PC-9 (cell line): Measurements from ENCODE around the gene SORCS2. TPM values are rescaled to one million over a fixed set of nuclear protein-coding genes. Genes with fewer than 3 reads are reported as not detected.
A peak's percentile ranks its signal among the peaks of the same experiment; 100 is the strongest.

ENCODE experiments used
- BruUV-seq: library from RNA; stranded (reverse); fragments of 400-500 nt; replicated peaks from 2 replicates; lab custom pipeline; 2021; lab: Mats Ljungman, UMichigan
- CTCF ChIA-PET: fragments of 300-600 bp; sonication (Branson Sonifier 250); formaldehyde crosslinking; loops from one replicate; lab custom pipeline; 2022; ENCODE audit warnings: antibody characterized with exemption; lab: Charles Lee
- POLR2A ChIA-PET: fragments of 300-600 bp; sonication (Branson Sonifier 250); formaldehyde crosslinking; loops from one replicate; lab custom pipeline; 2022; ENCODE audit warnings: antibody characterized with exemption; ENCODE audit not compliant: unreplicated experiment; lab: Charles Lee
- DNase-seq, 2 experiments: peaks; one replicate each; pipeline versions ENCODE4 v3.0.0 to v3.0.0-alpha.2; 2015 to 2022; ENCODE audit warnings: mixed read lengths in 1 of 2
- H2AFZ ChIP-seq: fragments of 200-600 bp; sonication (generic); 2 replicates; pipeline ENCODE4 v1.8.1; 2017; ENCODE audit warnings: antibody characterized with exemption
- H3F3A ChIP-seq: fragments of 200-600 bp; sonication (generic); 2 replicates; pipeline ENCODE4 v1.8.1; 2017; ENCODE audit warnings: antibody characterized with exemption, mild to moderate bottlenecking, low read depth; ENCODE audit not compliant: insufficient read depth
- H3K27ac ChIP-seq: fragments of 200-600 bp; sonication (generic); 2 replicates; pipeline ENCODE4 v1.6.1; 2016; ENCODE audit warnings: mixed run types
- H3K27me3 ChIP-seq: fragments of 200-600 bp; sonication (generic); 2 replicates; pipeline ENCODE4 v1.6.1; 2016; ENCODE audit warnings: low read depth, mixed run types; ENCODE audit not compliant: insufficient read depth
- H3K36me3 ChIP-seq: fragments of 200-600 bp; sonication (generic); 2 replicates; pipeline ENCODE4 v1.6.1; 2016; ENCODE audit warnings: low read depth, mixed run types
- H3K4me1 ChIP-seq: fragments of 200-600 bp; sonication (generic); replicated peaks from 2 replicates; pipeline ENCODE4 v1.6.1; 2016; ENCODE audit warnings: mixed run types; ENCODE audit not compliant: insufficient read depth
- H3K4me2 ChIP-seq: fragments of 200-600 bp; sonication (generic); 2 replicates; pipeline ENCODE4 v1.6.1; 2017; ENCODE audit warnings: mixed run types
- H3K4me3 ChIP-seq: fragments of 200-600 bp; sonication (generic); 2 replicates; pipeline ENCODE4 v1.6.1; 2016; ENCODE audit warnings: mixed run types
- H3K79me2 ChIP-seq: fragments of 200-600 bp; sonication (generic); 2 replicates; pipeline ENCODE4 v1.6.1; 2017; ENCODE audit warnings: low read depth, mixed run types
- H3K9me2 ChIP-seq: fragments of 200-600 bp; sonication (generic); 2 replicates; pipeline ENCODE4 v1.8.1; 2017; ENCODE audit warnings: mild to moderate bottlenecking; ENCODE audit not compliant: insufficient read depth
- H3K9me3 ChIP-seq: fragments of 200-600 bp; sonication (generic); 2 replicates; pipeline ENCODE4 v1.8.1; 2016; ENCODE audit warnings: low read depth; ENCODE audit not compliant: insufficient read depth
- H4K20me1 ChIP-seq: fragments of 200-600 bp; sonication (generic); 2 replicates; pipeline ENCODE4 v1.8.1; 2017; ENCODE audit not compliant: insufficient read depth
- EZH2 ChIP-seq: fragments of 200-600 bp; sonication (generic); IDR thresholded peaks from 2 replicates; pipeline ENCODE4 v1.8.0; 2017; ENCODE audit warnings: antibody characterized with exemption, low read depth
- intact Hi-C: fragments of 100-400 bp; cut with micrococcal nuclease; formaldehyde crosslinking; loops from one replicate; pipeline ENCODE4 v1.10.0; 2022; ENCODE audit not compliant: unreplicated experiment
- total RNA-seq: library from RNA; stranded (reverse); gene quantifications from 2 replicates; pipeline ENCODE4 v1.2.3, GENCODE V29; 2021
- TF ChIP-seq, protein P1 (sequence below): fragments of 200-600 bp; sonication (generic); conservative IDR thresholded peaks from 2 replicates; pipeline ENCODE4 v1.6.1; 2017; ENCODE audit warnings: mixed run types, antibody characterized with exemption, mild to moderate bottlenecking, moderate library complexity

SORCS2 gene
- total RNA-seq, 1 experiment from 2014 or later: 25.8 TPM

DNA sequence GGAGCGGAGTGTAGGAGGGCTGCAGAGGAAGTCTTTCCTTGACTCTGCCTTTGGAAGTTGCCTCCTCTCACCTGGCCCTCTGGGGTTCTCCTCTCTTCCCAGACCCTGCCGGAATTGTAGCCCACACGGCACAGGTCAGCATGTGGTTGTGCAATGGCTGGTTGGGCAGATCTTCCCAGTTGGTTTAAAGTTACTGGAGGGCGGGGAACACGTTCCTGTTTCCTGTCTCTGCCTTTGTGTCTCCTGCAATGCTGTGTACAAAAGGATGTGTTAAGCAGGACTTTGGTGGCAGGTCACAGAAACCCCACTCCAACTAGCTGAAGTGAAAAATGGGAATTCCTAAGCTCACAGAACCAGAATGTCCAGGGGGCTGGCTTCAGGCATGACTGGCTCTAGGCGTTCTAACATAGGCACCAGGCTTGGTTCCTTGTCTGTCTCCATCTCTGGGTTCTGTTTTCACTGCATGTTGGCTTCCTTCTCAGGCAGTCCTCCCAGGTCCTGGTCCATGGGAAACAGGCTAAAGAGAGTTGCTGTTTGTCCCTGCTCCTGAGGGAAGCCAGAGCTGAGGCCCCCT lies 19.9 kb downstream of the SORCS2 start:
- H3K27ac ChIP-seq: peak overlapping the region; percentile 90
- peaks cover 47% of the 10 kb centered on the region for H3F3A ChIP-seq
- intact Hi-C loops: loop anchor here (2.0 kb wide), 1 partner anchor 15 kb away; no protein-coding TSS in a partner anchor
- TF ChIP-seq EZH2: no peak
- TF ChIP-seq, protein P1, sequence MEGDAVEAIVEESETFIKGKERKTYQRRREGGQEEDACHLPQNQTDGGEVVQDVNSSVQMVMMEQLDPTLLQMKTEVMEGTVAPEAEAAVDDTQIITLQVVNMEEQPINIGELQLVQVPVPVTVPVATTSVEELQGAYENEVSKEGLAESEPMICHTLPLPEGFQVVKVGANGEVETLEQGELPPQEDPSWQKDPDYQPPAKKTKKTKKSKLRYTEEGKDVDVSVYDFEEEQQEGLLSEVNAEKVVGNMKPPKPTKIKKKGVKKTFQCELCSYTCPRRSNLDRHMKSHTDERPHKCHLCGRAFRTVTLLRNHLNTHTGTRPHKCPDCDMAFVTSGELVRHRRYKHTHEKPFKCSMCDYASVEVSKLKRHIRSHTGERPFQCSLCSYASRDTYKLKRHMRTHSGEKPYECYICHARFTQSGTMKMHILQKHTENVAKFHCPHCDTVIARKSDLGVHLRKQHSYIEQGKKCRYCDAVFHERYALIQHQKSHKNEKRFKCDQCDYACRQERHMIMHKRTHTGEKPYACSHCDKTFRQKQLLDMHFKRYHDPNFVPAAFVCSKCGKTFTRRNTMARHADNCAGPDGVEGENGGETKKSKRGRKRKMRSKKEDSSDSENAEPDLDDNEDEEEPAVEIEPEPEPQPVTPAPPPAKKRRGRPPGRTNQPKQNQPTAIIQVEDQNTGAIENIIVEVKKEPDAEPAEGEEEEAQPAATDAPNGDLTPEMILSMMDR: no peak
- no peaks in the 10 kb centered on the region for H3K9me3 ChIP-seq
- CTCF ChIA-PET: interaction anchor here (1.9 kb wide), 1 partner anchor 16 kb away, joined by 4 read pairs; no protein-coding TSS in a partner anchor
- peak overlapping the region; percentile 64 for H3K4me2 ChIP-seq
- peaks cover 9% of the 10 kb centered on the region; the same call in 1 of the 2 replicates for H3K79me2 ChIP-seq
- H3K4me3 ChIP-seq: peak overlapping the region; percentile 26; the same call in 1 of the 2 replicates
- no peaks in the 10 kb centered on the region for H3K27me3 ChIP-seq
- H2AFZ ChIP-seq: no peak overlapping the region
- POLR2A ChIA-PET: no interaction called here
- H3K9me2 ChIP-seq: no peaks in the 10 kb centered on the region
- no TSS peak for BruUV-seq
- H4K20me1 ChIP-seq: no peaks in the 10 kb centered on the region
- peak; percentile 59 to 76 for DNase-seq
- peaks cover 67% of the 10 kb centered on the region for H3K4me1 ChIP-seq
- H3K36me3 ChIP-seq: no peaks in the 10 kb centered on the region

DNA sequence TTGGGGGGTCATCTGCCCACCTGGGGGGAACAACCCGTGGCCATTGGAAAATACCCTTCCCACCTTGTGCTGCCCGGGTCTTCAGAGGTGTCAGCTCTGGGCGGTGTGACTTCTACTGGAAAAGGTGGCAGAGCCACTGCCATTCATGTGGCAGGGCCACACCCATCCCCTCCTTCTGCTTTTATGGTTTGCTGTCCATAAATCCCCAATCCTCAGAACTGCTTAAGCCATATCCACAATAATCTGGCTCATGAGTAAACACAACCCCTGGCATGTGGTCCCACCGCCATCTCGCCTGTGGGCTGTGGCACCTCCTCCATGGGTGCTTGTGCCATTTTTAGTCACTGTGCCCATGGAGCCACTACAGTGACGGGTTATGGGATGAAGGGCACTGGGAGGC lies 20.6 kb downstream of the SORCS2 start:
- ChIA-PET CTCF (interaction anchor here (1.9 kb wide), 1 partner anchor 16 kb away, joined by 4 read pairs; no protein-coding TSS in a partner anchor), POLR2A (no interaction called here)
- intact Hi-C loops: loop anchor here (2.0 kb wide), 1 partner anchor 16 kb away; no protein-coding TSS in a partner anchor
- Histone ChIP-seq H3F3A (peaks cover 42% of the 10 kb centered on the region), H4K20me1 (no peaks in the 10 kb centered on the region), H3K79me2 (peaks cover 9% of the 10 kb centered on the region; the same call in 1 of the 2 replicates), H3K9me2 (no peaks in the 10 kb centered on the region), H3K27me3 (no peaks in the 10 kb centered on the region), H3K4me1 (peaks cover 66% of the 10 kb centered on the region), H3K27ac (peak overlapping the region; percentile 90), H3K9me3 (no peaks in the 10 kb centered on the region), H3K4me2 (peak overlapping the region; percentile 64; the same call in 1 of the 2 replicates), H3K4me3 (no peak overlapping the region), H3K36me3 (no peaks in the 10 kb centered on the region), H2AFZ (no peak overlapping the region)
- no peak for DNase-seq
- TF ChIP-seq EZH2: no peak
- TF ChIP-seq, protein P1: no peak
- BruUV-seq: no TSS peak

DNA sequence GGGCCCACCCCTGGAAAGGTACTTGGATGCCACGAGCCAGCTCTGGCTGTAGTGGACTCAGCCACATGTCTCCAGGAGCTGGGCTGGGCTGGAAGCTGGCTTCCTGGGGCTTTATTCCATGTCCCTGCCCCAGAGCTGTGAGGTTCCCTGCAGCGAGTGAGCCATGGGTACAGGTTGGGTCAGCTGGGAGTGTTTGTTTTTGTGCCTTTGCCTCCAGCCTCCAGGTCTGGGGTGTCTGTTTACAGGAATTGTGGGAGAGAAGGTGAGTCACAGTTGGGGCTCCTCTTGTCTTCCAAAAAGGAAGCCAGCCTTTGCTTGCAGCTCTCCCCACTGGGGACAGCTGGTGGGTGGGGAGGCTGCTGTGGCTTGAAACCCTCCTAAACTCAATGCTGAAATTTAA lies 21.5 kb downstream of the SORCS2 start:
- intact Hi-C loops: loop anchor here (2.0 kb wide), 1 partner anchor 17 kb away; no protein-coding TSS in a partner anchor
- peak overlapping the region; percentile 90 for H3K27ac ChIP-seq
- no peaks in the 10 kb centered on the region for H3K9me2 ChIP-seq
- H3K4me2 ChIP-seq: peak overlapping the region; percentile 40
- H3K4me1 ChIP-seq: peaks cover 67% of the 10 kb centered on the region
- no TSS peak for BruUV-seq
- TF ChIP-seq EZH2: no peak
- TF ChIP-seq, protein P1: no peak
- peaks cover 42% of the 10 kb centered on the region for H3F3A ChIP-seq
- H2AFZ ChIP-seq: no peak overlapping the region
- CTCF ChIA-PET: interaction anchor here (1.9 kb wide), 1 partner anchor 17 kb away, joined by 4 read pairs; no protein-coding TSS in a partner anchor
- no peaks in the 10 kb centered on the region for H3K27me3 ChIP-seq
- peak; percentile 44 to 78 for DNase-seq
- H4K20me1 ChIP-seq: no peaks in the 10 kb centered on the region
- no peaks in the 10 kb centered on the region for H3K9me3 ChIP-seq
- no peaks in the 10 kb centered on the region for H3K36me3 ChIP-seq
- H3K4me3 ChIP-seq: no peak overlapping the region
- POLR2A ChIA-PET: interaction anchor here (0.6 to 0.7 kb wide), 2 partner anchors 15 to 460 kb away, joined by 8 to 38 read pairs; no protein-coding TSS in a partner anchor
- H3K79me2 ChIP-seq: peaks cover 9% of the 10 kb centered on the region; the same call in 1 of the 2 replicates
